Kidney (tissue), 14 donors: ENCODE measurements around the gene HECW1. TPM values are rescaled to one million over a fixed set of nuclear protein-coding genes. Genes with fewer than 3 reads are reported as not detected.

Experiments used
- DNase-seq, 5 donors: peaks; one replicate each; pipeline ENCODE4 v3.0.0-alpha.2; 2013 to 2020
- FAIRE-seq: peaks from 2 replicates; lab custom pipeline; 2012; peaks lifted over from hg19 to GRCh38; lab: Jason Lieb, UNC
- H3K27ac ChIP-seq, 2 donors: one replicate each; pipeline ENCODE4 v1.7.0; 2013; ENCODE audit warnings: low read depth in 2 of 2, low read length in 2 of 2, inconsistent platforms in 1 of 2
- H3K27me3 ChIP-seq: one replicate; pipeline ENCODE4 v1.7.1; 2013; ENCODE audit warnings: low read length, inconsistent platforms; ENCODE audit not compliant: control insufficient read depth, insufficient read depth
- H3K36me3 ChIP-seq, 3 donors: one replicate each; pipeline versions ENCODE4 v1.7.0 to v1.7.1; 2013; ENCODE audit warnings: low read length in 3 of 3, control low read depth in 1 of 3, inconsistent platforms in 1 of 3; ENCODE audit not compliant: insufficient read depth in 3 of 3, control insufficient read depth in 2 of 3
- H3K4me1 ChIP-seq, 3 donors: one replicate each; pipeline versions ENCODE4 v1.7.0 to v1.7.1; 2013; ENCODE audit warnings: low read length in 3 of 3, inconsistent platforms in 1 of 3, low read depth in 1 of 3; ENCODE audit not compliant: control insufficient read depth in 2 of 3, insufficient read depth in 2 of 3
- H3K4me3 ChIP-seq, 3 donors: one replicate each; pipeline versions ENCODE4 v1.7.0 to v1.8.1; 2013; ENCODE audit warnings: low read length in 3 of 3, control low read depth in 1 of 3, inconsistent platforms in 1 of 3
- H3K9ac ChIP-seq, 3 donors: one replicate each; pipeline versions ENCODE4 v1.7.0 to v1.7.1; 2013; ENCODE audit warnings: low read length in 3 of 3, control low read depth in 1 of 3, inconsistent platforms in 1 of 3
- H3K9me3 ChIP-seq, 3 donors: one replicate each; pipeline versions ENCODE4 v1.7.0 to v1.7.1; 2013; ENCODE audit warnings: low read length in 3 of 3, control low read depth in 1 of 3, inconsistent platforms in 1 of 3; ENCODE audit not compliant: control insufficient read depth in 2 of 3, insufficient read depth in 1 of 3
- CTCF ChIP-seq: IDR thresholded peaks from 3 replicates; pipeline ENCODE4 v1.5.1; 2012; ENCODE audit warnings: mild to moderate bottlenecking, moderate library complexity, borderline replicate concordance; ENCODE audit not compliant: insufficient read depth; ENCODE audit errors: extremely low read depth
- intact Hi-C: fragments of 100-400 bp; cut with DNase I; formaldehyde crosslinking; loops from one replicate; pipeline ENCODE4 v1.11.1; 2022
- polyA plus RNA-seq: library from polyadenylated mRNA; stranded (reverse); fragments of 350-450 nt; fragmentation: Illumina TruSeq; extraction: RNeasy Lipid Tissue Mini Kit (QIAGEN cat#74804); gene quantifications from one replicate; pipeline ENCODE4 v1.2.3, GENCODE V29; 2014; ENCODE audit warnings: low read depth, low replicate concordance; ENCODE audit not compliant: insufficient read depth
- total RNA-seq: library from RNA; stranded (reverse); fragmentation: NEBNext Ultra II Directional; extraction: Animal tissue kit (Norgen Biotek cat#: 25700); gene quantifications from one replicate; pipeline ENCODE4 v1.2.1, GENCODE V29; 2021
- donor health status: control.
- donor health status: control.
- donor health status: control.
- donor health status: control.
- donor health status: control.
- donor health status: DM: yes; HTN: yes; CAD: no.
- donor health status: Normal renal cell carcinoma (clear cell type).

HECW1 gene
- total and polyA plus RNA-seq, 2 donors from 2014 or later, result 0.50 to 7.5 TPM

DNA sequence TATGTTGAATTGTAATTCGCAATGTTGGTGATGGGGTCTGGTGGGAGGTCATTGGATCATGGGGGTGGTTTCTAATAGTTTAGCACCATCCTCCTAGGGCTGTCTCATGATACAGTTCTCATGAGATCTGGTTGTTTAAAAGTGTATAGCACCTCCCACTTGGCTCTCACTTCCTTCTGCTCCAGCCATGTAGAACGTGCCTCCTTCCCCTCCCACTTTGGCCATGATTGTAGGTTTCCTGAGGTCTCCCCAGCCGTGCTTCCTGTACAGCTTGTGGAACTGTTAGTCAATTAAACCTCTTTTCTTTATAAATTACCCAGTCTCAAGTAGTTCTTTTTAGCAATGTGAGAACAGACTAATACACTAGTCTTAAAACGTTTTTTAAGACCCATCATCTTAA is 15.6 kb upstream of the HECW1 start:
- H3K4me1 ChIP-seq, result peaks cover 0 to 4% (median 0%) of the 10 kb centered on the region in 3 donors
- H3K4me3 ChIP-seq, result no peak overlapping the region
- no peak overlapping the region for H3K27ac ChIP-seq
- FAIRE-seq (no peak), DNase-seq (no peak)
- H3K9me3 ChIP-seq, result no peaks in the 10 kb centered on the region
- H3K36me3 ChIP-seq, result no peaks in the 10 kb centered on the region
- no peak overlapping the region for H3K9ac ChIP-seq
- intact Hi-C loops, result no loop called here
- TF ChIP-seq CTCF, result no peak
- no peaks in the 10 kb centered on the region for H3K27me3 ChIP-seq

DNA sequence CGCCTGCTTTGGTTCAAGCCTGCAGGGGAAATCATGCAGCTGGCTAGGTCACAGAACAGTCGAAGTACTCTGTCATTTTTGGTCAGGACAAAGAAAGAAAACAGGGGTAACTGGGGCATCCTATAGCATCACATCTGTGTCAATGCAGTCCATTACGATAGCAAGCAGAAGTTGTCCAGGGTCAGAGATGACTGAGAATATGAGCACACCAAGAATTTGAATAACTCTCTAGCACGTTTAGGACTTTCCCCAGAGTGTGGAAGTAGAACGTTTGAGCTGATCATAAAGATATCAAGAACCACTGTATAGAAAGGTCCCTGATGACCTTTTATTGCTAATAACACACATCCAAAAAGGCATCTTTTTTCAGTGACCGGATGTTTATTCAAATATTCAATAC is 12.7 kb upstream of the HECW1 start:
- DNase-seq (no peak), FAIRE-seq (no peak)
- intact Hi-C loops, result no loop called here
- H3K4me1 ChIP-seq, result peaks cover 0 to 4% (median 0%) of the 10 kb centered on the region in 3 donors
- no peaks in the 10 kb centered on the region for H3K9me3 ChIP-seq
- no peak overlapping the region for H3K9ac ChIP-seq
- no peak overlapping the region for H3K27ac ChIP-seq
- no peak for TF ChIP-seq CTCF
- H3K36me3 ChIP-seq, result no peaks in the 10 kb centered on the region
- no peaks in the 10 kb centered on the region for H3K27me3 ChIP-seq
- no peak overlapping the region for H3K4me3 ChIP-seq

DNA sequence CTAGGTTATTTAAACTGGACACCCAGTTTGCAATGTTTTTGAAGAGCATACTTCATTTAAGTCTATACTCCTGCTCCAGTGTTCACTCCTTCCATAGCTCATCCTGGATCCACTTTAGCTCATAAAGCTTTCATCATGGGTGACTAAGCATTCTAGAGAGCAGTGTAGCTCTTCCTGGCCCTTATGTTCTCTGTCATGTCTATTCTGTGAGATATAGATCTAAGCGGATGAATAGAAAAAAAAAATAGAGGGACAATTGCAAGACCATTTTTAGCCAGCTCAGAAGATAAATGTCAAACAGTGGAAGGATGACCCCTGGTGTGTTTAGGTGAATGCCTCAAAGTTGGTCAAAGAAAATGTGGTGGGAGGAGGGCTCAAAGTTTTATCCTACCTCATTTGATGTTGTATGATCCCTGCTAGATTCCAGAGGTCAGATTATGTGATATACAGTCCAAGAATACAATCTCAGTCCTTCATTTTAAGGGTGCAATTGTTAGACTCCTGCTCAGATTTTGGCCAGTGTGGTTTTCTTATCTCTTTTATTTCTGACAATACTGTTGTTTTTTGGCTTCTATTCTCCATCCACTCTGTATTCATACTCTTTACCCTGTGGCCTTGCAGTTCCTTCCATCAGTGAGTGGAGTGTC is 7.5 kb upstream of the HECW1 start:
- H3K4me3 ChIP-seq, result no peak overlapping the region
- no peak for TF ChIP-seq CTCF
- no peaks in the 10 kb centered on the region for H3K27me3 ChIP-seq
- H3K9ac ChIP-seq, result no peak overlapping the region
- no peak for FAIRE-seq
- no peaks in the 10 kb centered on the region for H3K36me3 ChIP-seq
- no peaks in the 10 kb centered on the region for H3K9me3 ChIP-seq
- no peak for DNase-seq
- H3K27ac ChIP-seq, result no peak overlapping the region
- intact Hi-C loops, result no loop called here
- H3K4me1 ChIP-seq, result peaks cover 0 to 4% (median 0%) of the 10 kb centered on the region in 3 donors
